Neuronal stem cell (in vitro differentiated cells): Measurements from ENCODE around the gene C12orf42.

Experiments
- DNase-seq: peaks from one replicate; pipeline ENCODE4 v3.0.0-alpha.2; 2013; ENCODE audit warnings: low spot score
- H2AFZ ChIP-seq: one replicate; pipeline ENCODE4 v1.6.1; 2013; ENCODE audit warnings: mild to moderate bottlenecking, low read length, inconsistent platforms
- H2AK5ac ChIP-seq: 2 replicates; pipeline ENCODE4 v1.6.1; 2013; ENCODE audit warnings: low read depth, mild to moderate bottlenecking, inconsistent platforms, low read length, moderate library complexity, mixed read lengths
- H2BK120ac ChIP-seq: 2 replicates; pipeline ENCODE4 v1.6.1; 2013; ENCODE audit warnings: low read depth, mild to moderate bottlenecking, inconsistent platforms, low read length, moderate library complexity, mixed read lengths
- H2BK12ac ChIP-seq: one replicate; pipeline ENCODE4 v1.6.1; 2013; ENCODE audit warnings: low read length, inconsistent platforms
- H2BK15ac ChIP-seq: 2 replicates; pipeline ENCODE4 v1.6.1; 2013; ENCODE audit warnings: mild to moderate bottlenecking, low read length, inconsistent platforms, mixed read lengths
- H2BK5ac ChIP-seq: one replicate; pipeline ENCODE4 v1.6.1; 2013; ENCODE audit warnings: inconsistent platforms, mild to moderate bottlenecking, low read length, moderate library complexity
- H3K14ac ChIP-seq: one replicate; pipeline ENCODE4 v1.6.1; 2013; ENCODE audit warnings: low read length, inconsistent platforms
- H3K18ac ChIP-seq: 2 replicates; pipeline ENCODE4 v1.6.1; 2013; ENCODE audit warnings: low read length, inconsistent platforms
- H3K23ac ChIP-seq: 2 replicates; pipeline ENCODE4 v1.6.1; 2013; ENCODE audit warnings: low read depth, mild to moderate bottlenecking, mixed read lengths, low read length, inconsistent platforms; ENCODE audit not compliant: poor library complexity
- H3K27ac ChIP-seq: replicated peaks from 3 replicates; pipeline ENCODE4 v1.5.1; 2013; ENCODE audit warnings: low read length, inconsistent platforms
- H3K27me3 ChIP-seq, 3 experiments: 2 replicates each; pipeline ENCODE4 v1.6.1; 2013; ENCODE audit warnings: low read length in 3 of 3, mild to moderate bottlenecking in 2 of 3, inconsistent platforms in 1 of 3, low read depth in 1 of 3, mixed read lengths in 1 of 3, moderate library complexity in 1 of 3; ENCODE audit not compliant: control insufficient read depth in 3 of 3, insufficient read depth in 3 of 3
- H3K36me3 ChIP-seq, 2 donors: replicated peaks in 1 of 2; 2 replicates each; pipeline ENCODE4 v1.6.1; 2013; ENCODE audit warnings: low read length in 2 of 2; ENCODE audit not compliant: control insufficient read depth in 2 of 2, insufficient read depth in 2 of 2
- H3K4ac ChIP-seq: 2 replicates; pipeline ENCODE4 v1.6.1; 2013; ENCODE audit warnings: inconsistent platforms, mild to moderate bottlenecking, low read length, moderate library complexity
- H3K4me1 ChIP-seq, 2 donors: 1 replicate in 1 of 2; 2 replicates in 1 of 2; pipeline ENCODE4 v1.6.1; 2013; ENCODE audit warnings: low read length in 2 of 2, low read depth in 1 of 2; ENCODE audit not compliant: control insufficient read depth in 2 of 2, insufficient read depth in 1 of 2
- H3K4me2 ChIP-seq: one replicate; pipeline ENCODE4 v1.6.1; 2013; ENCODE audit warnings: mild to moderate bottlenecking, low read length, inconsistent platforms; ENCODE audit not compliant: insufficient read depth, poor library complexity, severe bottlenecking
- H3K4me3 ChIP-seq, 2 donors: 2 replicates each; pipeline ENCODE4 v1.5.1; 2013; ENCODE audit warnings: low read length in 2 of 2, mild to moderate bottlenecking in 2 of 2, inconsistent platforms in 1 of 2, moderate library complexity in 1 of 2
- H3K79me1 ChIP-seq: one replicate; pipeline ENCODE4 v1.6.1; 2013; ENCODE audit warnings: low read depth, mild to moderate bottlenecking, inconsistent platforms, low read length, moderate library complexity
- H3K9ac ChIP-seq: one replicate; pipeline ENCODE4 v1.6.1; 2013; ENCODE audit warnings: mild to moderate bottlenecking, low read depth, low read length, inconsistent platforms; ENCODE audit not compliant: poor library complexity
- H3K9me3 ChIP-seq, 2 donors: replicated peaks in 1 of 2; 2 replicates each; pipeline versions ENCODE3 to v1.6.1; 2013; ENCODE audit warnings: low read length in 2 of 2, mild to moderate bottlenecking in 2 of 2, inconsistent platforms in 1 of 2, low read depth in 1 of 2, mixed read lengths in 1 of 2, moderate library complexity in 1 of 2; ENCODE audit not compliant: control insufficient read depth in 2 of 2, insufficient read depth in 1 of 2
- H4K8ac ChIP-seq: one replicate; pipeline ENCODE4 v1.6.1; 2013; ENCODE audit warnings: low read depth, mild to moderate bottlenecking, inconsistent platforms, low read length, moderate library complexity
- H4K91ac ChIP-seq: one replicate; pipeline ENCODE4 v1.6.1; 2013; ENCODE audit warnings: low read length, low read depth, mild to moderate bottlenecking, inconsistent platforms; ENCODE audit not compliant: poor library complexity
- WGBS, 2 donors: extraction: QIAGEN DNeasy Blood & Tissue Kit; methylation state at CpG; one replicate each; pipeline ENCODE4 v1.1.7; 2013; ENCODE audit warnings: missing lambda C conversion rate in 2 of 2, mixed read lengths in 1 of 2; ENCODE audit not compliant: insufficient read length in 2 of 2, insufficient replicate concordance in 1 of 2; ENCODE audit errors: extremely low coverage in 2 of 2; 5-methylcytosine and 5-hydroxymethylcytosine counted together

The C12orf42 gene

DNA sequence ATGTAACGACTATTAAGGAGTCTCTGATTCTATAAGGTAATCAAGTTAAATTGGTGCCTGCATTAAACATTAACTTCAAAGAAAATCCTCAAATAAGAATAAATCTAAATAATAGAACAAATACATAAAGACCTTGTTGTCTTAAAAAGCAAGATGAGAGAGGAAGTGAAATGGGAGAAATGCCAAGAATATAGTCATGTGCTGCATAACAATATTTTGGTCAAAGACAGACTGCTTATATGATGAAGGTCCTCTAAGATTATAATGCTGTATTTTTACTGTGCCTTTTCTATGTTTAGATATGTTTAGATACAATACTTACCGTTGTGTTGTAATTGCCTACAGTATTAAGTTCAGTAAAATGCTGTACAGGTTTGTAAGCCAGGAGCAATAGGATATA, 213.6 kb downstream of the C12orf42 start:
- no peak overlapping the region for H3K14ac ChIP-seq
- no peak overlapping the region for H3K27ac ChIP-seq
- H3K9me3 ChIP-seq, result no peaks in the 10 kb centered on the region
- H3K4me2 ChIP-seq, result no peak overlapping the region
- no peak overlapping the region for H2BK12ac ChIP-seq
- H3K4ac ChIP-seq, result no peak overlapping the region
- H3K27me3 ChIP-seq, result no peaks in the 10 kb centered on the region
- no peaks in the 10 kb centered on the region for H3K36me3 ChIP-seq
- no peak overlapping the region for H2BK120ac ChIP-seq
- H3K9ac ChIP-seq, result no peak overlapping the region
- DNase-seq, result no peak
- no CpG with 5 or more reads among the region's 2 CpGs for WGBS, 2 donors
- no peak overlapping the region for H2AFZ ChIP-seq
- H3K23ac ChIP-seq, result no peak overlapping the region
- H3K79me1 ChIP-seq, result no peaks in the 10 kb centered on the region
- no peak overlapping the region for H2BK5ac ChIP-seq
- H3K18ac ChIP-seq, result no peak overlapping the region
- H2AK5ac ChIP-seq, result no peak overlapping the region
- no peak overlapping the region for H4K91ac ChIP-seq
- no peak overlapping the region for H4K8ac ChIP-seq
- H2BK15ac ChIP-seq, result no peak overlapping the region
- H3K4me1 ChIP-seq, result no peaks in the 10 kb centered on the region
- H3K4me3 ChIP-seq, result no peak overlapping the region

DNA sequence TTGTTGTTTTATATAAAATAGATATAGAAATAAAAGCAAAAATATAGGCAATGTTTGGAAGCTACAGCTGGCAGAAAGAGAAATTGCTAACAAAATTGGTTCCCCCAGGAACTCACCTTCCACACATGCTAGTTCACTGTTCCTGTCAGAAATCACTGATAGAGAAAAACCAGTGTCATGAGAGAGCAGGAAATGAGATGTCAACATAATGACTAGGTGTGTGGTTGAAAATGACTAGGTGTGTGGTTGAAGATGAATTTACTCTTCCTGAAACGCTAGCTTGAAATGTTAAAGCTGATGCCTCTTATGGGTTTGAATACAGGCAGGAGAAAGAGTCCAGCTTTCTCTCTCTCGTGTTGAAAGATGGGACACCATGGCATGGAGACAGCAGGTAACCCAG, 216.3 kb downstream of the C12orf42 start:
- Histone ChIP-seq H2BK12ac (no peak overlapping the region), H3K9ac (no peak overlapping the region), H3K27me3 (no peaks in the 10 kb centered on the region), H2BK15ac (no peak overlapping the region), H3K4ac (no peak overlapping the region), H2BK5ac (no peak overlapping the region), H3K27ac (no peak overlapping the region), H3K36me3 (no peaks in the 10 kb centered on the region), H2BK120ac (no peak overlapping the region), H3K23ac (no peak overlapping the region), H3K79me1 (no peaks in the 10 kb centered on the region), H2AK5ac (no peak overlapping the region), H3K18ac (no peak overlapping the region), H3K9me3 (no peaks in the 10 kb centered on the region), H3K4me3 (no peak overlapping the region), H3K4me1 (no peaks in the 10 kb centered on the region), H3K4me2 (no peak overlapping the region), H4K91ac (no peak overlapping the region), H3K14ac (no peak overlapping the region), H4K8ac (no peak overlapping the region), H2AFZ (no peak overlapping the region)
- no peak for DNase-seq
- no CpG with 5 or more reads among the region's 2 CpGs for WGBS, 2 donors

DNA sequence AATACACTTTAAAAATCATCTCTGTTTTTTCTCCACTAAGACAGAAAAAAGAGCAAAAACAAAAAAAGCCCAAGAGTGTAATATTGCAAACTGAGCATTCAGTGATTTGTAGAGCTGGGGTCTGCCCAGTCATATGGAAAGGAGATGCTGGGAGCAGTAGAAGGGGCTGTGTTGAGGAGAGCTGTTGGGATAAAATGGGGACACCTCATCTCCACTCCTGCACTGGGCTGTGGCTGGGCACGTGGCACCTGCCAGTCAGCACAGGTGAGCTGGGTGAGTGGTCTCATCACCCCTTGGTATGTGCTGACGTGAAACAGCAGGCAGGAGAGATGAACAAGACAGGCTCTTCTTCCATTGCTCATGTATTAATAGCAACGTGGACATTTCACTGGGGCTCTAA, 217.4 kb downstream of the C12orf42 start:
- H2BK120ac ChIP-seq, result no peak overlapping the region
- no peak overlapping the region for H2AK5ac ChIP-seq
- no peak overlapping the region for H4K8ac ChIP-seq

DNA sequence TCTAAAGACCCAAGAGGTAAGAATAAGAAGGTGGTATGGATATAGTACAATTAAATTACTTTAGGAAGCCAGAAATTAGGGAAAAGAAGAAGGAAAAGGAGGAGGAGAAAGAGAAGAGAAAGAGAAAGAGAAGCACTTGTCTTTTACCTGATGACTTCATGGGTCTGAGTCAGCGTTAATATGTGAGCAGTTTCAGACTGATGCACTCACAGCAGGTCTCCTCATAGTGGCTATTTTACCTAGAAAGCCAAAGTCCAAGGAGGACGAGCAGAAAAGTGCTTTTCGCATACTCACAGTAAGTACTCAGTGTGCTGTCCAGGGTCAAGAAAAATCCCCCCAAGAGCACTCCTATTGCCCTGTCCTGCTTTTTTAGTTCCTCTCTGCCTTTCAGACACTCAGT, 222.1 kb downstream of the C12orf42 start:
- no peak overlapping the region for H2AK5ac ChIP-seq
- H2BK15ac ChIP-seq, result no peak overlapping the region
- no peak overlapping the region for H3K18ac ChIP-seq
- H2BK12ac ChIP-seq, result no peak overlapping the region
- no peaks in the 10 kb centered on the region for H3K27me3 ChIP-seq
- no CpG with 5 or more reads among the region's 3 CpGs for WGBS, 2 donors
- H3K9ac ChIP-seq, result no peak overlapping the region
- H2AFZ ChIP-seq, result no peak overlapping the region
- no peak overlapping the region for H3K27ac ChIP-seq
- H3K36me3 ChIP-seq, result no peaks in the 10 kb centered on the region
- H3K79me1 ChIP-seq, result no peaks in the 10 kb centered on the region
- no peak overlapping the region for H3K4ac ChIP-seq
- no peaks in the 10 kb centered on the region for H3K9me3 ChIP-seq
- no peak overlapping the region for H4K8ac ChIP-seq
- no peak for DNase-seq
- no peak overlapping the region for H3K14ac ChIP-seq
- H4K91ac ChIP-seq, result no peak overlapping the region
- no peak overlapping the region for H2BK5ac ChIP-seq
- H3K23ac ChIP-seq, result no peak overlapping the region
- no peak overlapping the region for H2BK120ac ChIP-seq
- no peak overlapping the region for H3K4me2 ChIP-seq
- H3K4me3 ChIP-seq, result no peak overlapping the region
- peaks cover 0 to 1% of the 10 kb centered on the region in 2 donors for H3K4me1 ChIP-seq

More for the DNA sequence above, 217.4 kb downstream of the C12orf42 start:
- Histone ChIP-seq H2BK12ac (no peak overlapping the region), H3K4me2 (no peak overlapping the region), H2AFZ (no peak overlapping the region), H3K18ac (no peak overlapping the region), H3K14ac (no peak overlapping the region), H4K91ac (no peak overlapping the region), H3K23ac (no peak overlapping the region), H3K4me1 (no peaks in the 10 kb centered on the region), H3K4me3 (no peak overlapping the region), H2BK15ac (no peak overlapping the region), H3K9ac (no peak overlapping the region), H3K36me3 (no peaks in the 10 kb centered on the region), H2BK5ac (no peak overlapping the region), H3K27me3 (no peaks in the 10 kb centered on the region), H3K79me1 (no peaks in the 10 kb centered on the region), H3K4ac (no peak overlapping the region), H3K27ac (no peak overlapping the region), H3K9me3 (no peaks in the 10 kb centered on the region)
- no peak for DNase-seq
- no CpG with 5 or more reads among the region's 3 CpGs for WGBS, 2 donors
